K562 (cell line): ENCODE measurements around the gene EGF. TPM values are rescaled to one million over a fixed set of nuclear protein-coding genes. Genes with fewer than 3 reads are reported as not detected.
A peak's percentile ranks its signal among the peaks of the same experiment; 100 is the strongest.

Experiments
- ATAC-seq: fragments of 200-7000 bp; cut with Tn5 transposase; 3 replicates; pipeline ENCODE4 v1.9.1; 2020; ENCODE audit warnings: moderate library complexity
- BruUV-seq: library from RNA; stranded (reverse); fragments of 400-500 nt; replicated peaks from 2 replicates; lab custom pipeline; 2021; lab: Mats Ljungman, UMichigan
- CTCF ChIA-PET: fragments of 300-600 bp; formaldehyde crosslinking; extraction: SDS; loops from one replicate; lab custom pipeline; 2021; ENCODE audit warnings: low intra/inter-chr PET ratio; lab: Yijun Ruan, JAX
- POLR2A ChIA-PET: fragments of 300-600, 350-650 bp; sonication (Branson Sonifier 250); formaldehyde crosslinking; extraction: SDS; loops from one replicate; lab custom pipeline; 2021; ENCODE audit warnings: antibody characterized with exemption, inconsistent platforms; lab: Yijun Ruan, JAX
- DNase-seq, 4 experiments: peaks; one replicate each; pipeline versions ENCODE4 v3.0.0 to v3.0.0-alpha.2; 2011 to 2018; ENCODE audit warnings: low spot score in 3 of 4, mixed read lengths in 3 of 4; ENCODE audit errors: extremely low read depth in 1 of 4
- FAIRE-seq: peaks from 2 replicates; lab custom pipeline; 2011; peaks lifted over from hg19 to GRCh38; lab: Jason Lieb, UNC
- H2AFZ ChIP-seq: 2 replicates; pipeline ENCODE4 v1.6.0; 2011; ENCODE audit warnings: low read depth, low read length, control low read depth, inconsistent platforms
- H3K27ac ChIP-seq: fragments of 200-600 bp; 3 replicates; pipeline ENCODE4 v1.8.0; 2011; ENCODE audit warnings: low read depth, mild to moderate bottlenecking, control low read depth, inconsistent platforms, low read length, moderate library complexity, mixed read lengths; ENCODE audit errors: extremely low read depth
- H3K27me3 ChIP-seq, 2 experiments: fragments of 300-600 bp in 1 of 2; 2 replicates in 1 of 2; 3 replicates in 1 of 2; pipeline versions ENCODE4 v1.6.0 to v1.8.0; 2011; ENCODE audit warnings: inconsistent platforms in 2 of 2, low read length in 2 of 2, mild to moderate bottlenecking in 1 of 2, mixed read lengths in 1 of 2, moderate library complexity in 1 of 2; ENCODE audit not compliant: control insufficient read depth in 2 of 2, insufficient read depth in 2 of 2
- H3K36me3 ChIP-seq: fragments of 300-600 bp; 3 replicates; pipeline ENCODE4 v1.8.0; 2011; ENCODE audit warnings: mild to moderate bottlenecking, low read length, inconsistent platforms; ENCODE audit not compliant: control insufficient read depth, insufficient read depth
- H3K4me1 ChIP-seq, 2 experiments: fragments of 200-600 bp in 1 of 2; replicated peaks in 1 of 2; 2 replicates in 1 of 2; 3 replicates in 1 of 2; pipeline versions ENCODE4 v1.5.1 to v1.8.0; 2011; ENCODE audit warnings: inconsistent platforms in 2 of 2, low read length in 2 of 2, mild to moderate bottlenecking in 1 of 2, mixed read lengths in 1 of 2, moderate library complexity in 1 of 2; ENCODE audit not compliant: control insufficient read depth in 2 of 2, insufficient read depth in 2 of 2
- H3K4me2 ChIP-seq: 2 replicates; pipeline ENCODE4 v1.6.1; 2011; ENCODE audit warnings: low read length, control low read depth, inconsistent platforms, mixed read lengths; ENCODE audit not compliant: insufficient read depth
- H3K4me3 ChIP-seq: fragments of 200-600 bp; sonication (generic), shearing (Covaris generic); 2 replicates; pipeline ENCODE4 v1.5.1; 2016; ENCODE audit warnings: control low read depth, inconsistent platforms
- H3K79me2 ChIP-seq: fragments of 200-600 bp; 3 replicates; pipeline ENCODE4 v1.8.0; 2011; ENCODE audit warnings: low read length, inconsistent platforms; ENCODE audit not compliant: control insufficient read depth, insufficient read depth
- H3K9ac ChIP-seq, 2 experiments: 2 replicates each; pipeline versions ENCODE4 v1.6.0 to v1.6.1; 2011; ENCODE audit warnings: low read depth in 2 of 2, low read length in 2 of 2, control low read depth in 1 of 2, inconsistent platforms in 1 of 2, mild to moderate bottlenecking in 1 of 2, mixed read lengths in 1 of 2; ENCODE audit not compliant: insufficient read depth in 1 of 2
- H3K9me1 ChIP-seq: one replicate; pipeline ENCODE4 v1.6.0; 2011; ENCODE audit warnings: inconsistent platforms, mild to moderate bottlenecking, low read length, moderate library complexity; ENCODE audit not compliant: control insufficient read depth, insufficient read depth
- H3K9me3 ChIP-seq: replicated peaks from 2 replicates; pipeline ENCODE4 v1.5.1; 2011; ENCODE audit warnings: low read depth, low read length, inconsistent platforms; ENCODE audit not compliant: control insufficient read depth, insufficient read depth
- H4K20me1 ChIP-seq: replicated peaks from 2 replicates; pipeline ENCODE4 v1.6.1; 2011; ENCODE audit warnings: low read length, inconsistent platforms, mixed read lengths; ENCODE audit not compliant: control insufficient read depth, insufficient read depth
- ARHGAP35 ChIP-seq: fragments of 450-650 bp; IDR thresholded peaks from 2 replicates; pipeline ENCODE4 v1.6.1; 2018; ENCODE audit not compliant: partially characterized antibody
- CBFA2T3 ChIP-seq: fragments of 450-650 bp; IDR thresholded peaks from 2 replicates; pipeline ENCODE4 v1.6.1; 2017
- GATA2 ChIP-seq: sonication (generic); formaldehyde crosslinking; IDR thresholded peaks from 2 replicates; pipeline ENCODE4 v1.4.0; 2020; ENCODE audit warnings: mild to moderate bottlenecking, missing genetic modification reagents
- ILK ChIP-seq: fragments of 450-650 bp; IDR thresholded peaks from 2 replicates; pipeline ENCODE4 v1.6.1; 2016; ENCODE audit warnings: missing genetic modification characterization, low read depth, mild to moderate bottlenecking, missing compliant biosample characterization, moderate library complexity, borderline replicate concordance
- KLF6 ChIP-seq: fragments of 250-450 bp; sonication (Bioruptor Pico); IDR thresholded peaks from 2 replicates; pipeline ENCODE4 v1.4.0; 2020; ENCODE audit warnings: mild to moderate bottlenecking, moderate library complexity, borderline replicate concordance
- MCM2 ChIP-seq: fragments of 450-650 bp; IDR thresholded peaks from 2 replicates; pipeline ENCODE4 v1.6.1; 2017; ENCODE audit warnings: low read depth, mild to moderate bottlenecking
- NCOA1 ChIP-seq: fragments of 450-650 bp; IDR thresholded peaks from 2 replicates; pipeline ENCODE4 v1.6.1; 2016; ENCODE audit warnings: low read depth
- NFRKB ChIP-seq: fragments of 450-650 bp; IDR thresholded peaks from 2 replicates; pipeline ENCODE4 v1.6.1; 2016; ENCODE audit warnings: low read depth
- NR2C2 ChIP-seq, 2 experiments: fragments of 200-800 bp in 1 of 2; sonication (Bioruptor generic) in 1 of 2; sonication (generic) in 1 of 2; formaldehyde crosslinking in 1 of 2; IDR thresholded peaks; 2 replicates each; pipeline versions ENCODE4 v1.6.1 to v1.8.0; 2016 to 2022; ENCODE audit warnings: mild to moderate bottlenecking in 1 of 2, missing compliant biosample characterization in 1 of 2, missing genetic modification characterization in 1 of 2, missing genetic modification reagents in 1 of 2
- RBM22 ChIP-seq: fragments of 200-400 bp; formaldehyde crosslinking; IDR thresholded peaks from 2 replicates; pipeline ENCODE4 v1.6.1; 2018; ENCODE audit warnings: low read length, low read depth; ENCODE audit not compliant: poor library complexity, severe bottlenecking
- SAFB ChIP-seq: fragments of 200-400 bp; formaldehyde crosslinking; IDR thresholded peaks from 2 replicates; pipeline ENCODE4 v1.6.1; 2017; ENCODE audit warnings: low read depth, low read length, borderline replicate concordance
- TAL1 ChIP-seq: fragments of 450-650 bp; IDR thresholded peaks from 2 replicates; pipeline ENCODE4 v1.6.1; 2016; ENCODE audit warnings: mild to moderate bottlenecking
- TCF3 ChIP-seq: sonication (generic); formaldehyde crosslinking; IDR thresholded peaks from 2 replicates; pipeline ENCODE4 v1.4.0; 2020; ENCODE audit warnings: mild to moderate bottlenecking, missing genetic modification reagents
- U2AF2 ChIP-seq: fragments of 200-400 bp; formaldehyde crosslinking; optimal IDR thresholded peaks from 2 replicates; pipeline ENCODE3; 2017; ENCODE audit warnings: low read depth, mild to moderate bottlenecking, low read length
- YY1 ChIP-seq, 3 experiments: IDR thresholded peaks; 2 replicates each; pipeline ENCODE4 v1.6.1; 2011; ENCODE audit warnings: low read length in 2 of 3, mild to moderate bottlenecking in 2 of 3, moderate library complexity in 2 of 3, borderline replicate concordance in 1 of 3, control low read depth in 1 of 3, low read depth in 1 of 3; ENCODE audit not compliant: insufficient read depth in 3 of 3, insufficient replicate concordance in 2 of 3, control insufficient read depth in 1 of 3, insufficient read length in 1 of 3; ENCODE audit errors: extremely low read depth in 1 of 3
- ZFP91 ChIP-seq: sonication (generic); formaldehyde crosslinking; IDR thresholded peaks from 2 replicates; pipeline ENCODE4 v1.8.0; 2022; ENCODE audit warnings: mild to moderate bottlenecking, missing genetic modification reagents
- ZNF316 ChIP-seq: fragments of 450-650 bp; IDR thresholded peaks from 2 replicates; pipeline ENCODE4 v1.6.1; 2016
- ZNF354B ChIP-seq: fragments of 250-450 bp; sonication (Bioruptor Pico); IDR thresholded peaks from 2 replicates; pipeline ENCODE4 v1.4.0; 2020
- in situ Hi-C: fragments of 300-500 bp; cut with MboI; formaldehyde crosslinking; loops from 4 replicates; pipeline ENCODE4 v1.15.0; 2018; ENCODE audit warnings: inconsistent platforms, mixed read lengths
- intact Hi-C: fragments of 100-400 bp; cut with micrococcal nuclease; formaldehyde crosslinking; loops from 2 replicates; pipeline ENCODE4 v1.14.2; 2022
- polyA plus RNA-seq, 8 experiments: library from polyadenylated mRNA; depleted of rRNA in 4 of 8; stranded (reverse) in 5 of 8; unstranded in 3 of 8; fragments of >200 nt; fragmentation: Nextera tagmentation in 2 of 8; fragmentation: Illumina TruSeq in 1 of 8; extraction: Ambion mirVana in 2 of 8; extraction: Trizol in 1 of 8; gene quantifications; 2 replicates each; pipeline versions ENCODE4 v1.2.1 to v1.2.3, GENCODE V29; 2011 to 2014; ENCODE audit warnings: inconsistent platforms in 1 of 8, missing spikeins in 1 of 8
- total RNA-seq, 7 experiments: library from RNA; depleted of rRNA in 6 of 7; stranded (reverse); fragments of >200 nt in 6 of 7; fragmentation: Illumina TruSeq in 2 of 7; extraction: Trizol in 2 of 7; gene quantifications; 2 replicates each; pipeline versions ENCODE4 v1.2.1 to v1.2.3, GENCODE V29; 2011 to 2021; ENCODE audit warnings: low replicate concordance in 1 of 7
- TF ChIP-seq, protein P1 (sequence below): fragments of 250-450 bp; sonication (Bioruptor Pico); IDR thresholded peaks from 2 replicates; pipeline ENCODE4 v1.4.0; 2020; ENCODE audit warnings: mild to moderate bottlenecking

EGF gene
- total and polyA plus RNA-seq, 9 of the 15 experiments (the other 6 are each of a cell fraction or from before 2014, with no cell fraction given) = 0.32 to 3.1 (median 1.3) TPM

DNA sequence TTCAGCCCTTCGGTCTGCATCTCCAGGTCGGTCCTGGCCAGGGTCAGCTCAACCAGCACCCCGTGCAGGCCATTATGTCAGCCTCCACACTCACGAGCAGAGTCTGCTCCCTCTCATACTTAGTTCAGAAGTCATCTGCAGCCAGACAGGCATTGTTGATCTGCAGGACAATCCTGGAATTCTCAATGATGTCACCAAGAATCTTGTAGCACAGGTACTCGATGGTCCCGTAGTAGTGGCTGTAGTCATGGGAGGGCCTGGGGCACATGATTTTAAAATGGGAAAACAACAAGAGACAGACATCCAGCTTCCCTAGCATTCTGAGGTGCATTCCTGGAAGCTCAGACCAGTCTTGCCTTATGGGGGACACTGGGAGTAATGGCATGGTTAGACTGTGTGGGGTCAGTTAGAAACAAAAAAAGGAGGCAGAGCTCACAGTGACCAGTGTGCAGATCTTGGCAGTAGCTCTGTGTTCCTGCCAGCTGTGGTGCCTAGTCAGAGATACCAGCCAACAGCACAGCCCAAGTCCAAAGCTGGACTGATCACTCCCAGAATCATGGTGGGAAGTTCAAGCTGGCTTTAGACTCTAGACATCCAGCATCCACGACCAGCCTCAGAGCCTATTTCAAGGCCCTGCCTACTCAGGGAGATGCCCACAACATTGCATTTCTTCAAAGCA lies 32.9 kb upstream of the EGF start (continued):
- no peak for TF ChIP-seq ZFP91 (CRISPR knock-in tag)
- no peak for TF ChIP-seq ILK (tag)
- TF ChIP-seq ZNF354B (CRISPR knock-in tag) = no peak
- no peak for TF ChIP-seq KLF6 (CRISPR knock-in tag)
- TF ChIP-seq ARHGAP35 = no peak

- intact Hi-C loops (no loop called here), in situ Hi-C loops (no loop called here)
- no peak overlapping the region for H3K4me3 ChIP-seq
- H3K27me3 ChIP-seq = no peaks in the 10 kb centered on the region
- peak overlapping the region; percentile 52 for H2AFZ ChIP-seq
- H3K9me1 ChIP-seq = no peaks in the 10 kb centered on the region
- H3K27ac ChIP-seq = no peak overlapping the region
- H3K4me1 ChIP-seq = no peaks in the 10 kb centered on the region
- FAIRE-seq (no peak), ATAC-seq (no peak), DNase-seq (no peak)
- no peaks in the 10 kb centered on the region for H3K79me2 ChIP-seq
- POLR2A ChIA-PET = no interaction called here
- CTCF ChIA-PET = no interaction called here
- no peaks in the 10 kb centered on the region for H3K36me3 ChIP-seq
- no TSS peak for BruUV-seq
- H3K9me3 ChIP-seq = no peaks in the 10 kb centered on the region
- no peaks in the 10 kb centered on the region for H4K20me1 ChIP-seq
- no peak overlapping the region for H3K4me2 ChIP-seq
- no peak overlapping the region for H3K9ac ChIP-seq
- TF ChIP-seq SAFB (no peak), NFRKB (no peak), RBM22 (no peak), U2AF2 (no peak), MCM2 (no peak), YY1 (IDR thresholded peaks at IDR 0.05; ENCODE audit: borderline replicate concordance in 1 of 3, control insufficient read depth in 1 of 3, extremely low read depth in 1 of 3, insufficient read depth in 3 of 3, insufficient read length in 1 of 3, insufficient replicate concordance in 2 of 3, low read depth in 1 of 3, low read length in 2 of 3) (no peak), GATA2 (CRISPR knock-in tag) (no peak), NR2C2 (CRISPR knock-in tag; IDR thresholded peaks at IDR 0.05) (no peak), NR2C2 (tag; IDR thresholded peaks at IDR 0.05) (no peak), TAL1 (peak; percentile 15; the same call in 1 of the 2 replicates), ZNF316 (no peak), NCOA1 (no peak), CBFA2T3 (peak; percentile 8; the same call in 1 of the 2 replicates), TCF3 (CRISPR knock-in tag) (peak; percentile 65)
- TF ChIP-seq, protein P1, sequence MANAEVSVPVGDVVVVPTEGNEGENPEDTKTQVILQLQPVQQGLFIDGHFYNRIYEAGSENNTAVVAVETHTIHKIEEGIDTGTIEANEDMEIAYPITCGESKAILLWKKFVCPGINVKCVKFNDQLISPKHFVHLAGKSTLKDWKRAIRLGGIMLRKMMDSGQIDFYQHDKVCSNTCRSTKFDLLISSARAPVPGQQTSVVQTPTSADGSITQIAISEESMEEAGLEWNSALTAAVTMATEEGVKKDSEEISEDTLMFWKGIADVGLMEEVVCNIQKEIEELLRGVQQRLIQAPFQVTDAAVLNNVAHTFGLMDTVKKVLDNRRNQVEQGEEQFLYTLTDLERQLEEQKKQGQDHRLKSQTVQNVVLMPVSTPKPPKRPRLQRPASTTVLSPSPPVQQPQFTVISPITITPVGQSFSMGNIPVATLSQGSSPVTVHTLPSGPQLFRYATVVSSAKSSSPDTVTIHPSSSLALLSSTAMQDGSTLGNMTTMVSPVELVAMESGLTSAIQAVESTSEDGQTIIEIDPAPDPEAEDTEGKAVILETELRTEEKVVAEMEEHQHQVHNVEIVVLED (CRISPR knock-in tag) = no peak
Observed at GRCh38 chr4:109886303-109886702, 26.4 kb upstream of the EGF start.
